ENCODE measurements around the gene GSTM1. TPM values are rescaled to one million over a fixed set of nuclear protein-coding genes. Genes with fewer than 3 reads are reported as not detected.
"Not testable (repeated sequence)": the region's sequence is repeated elsewhere in the genome, so short reads cannot be mapped to it uniquely, and the experiment has no call there.

GSTM1 gene
- total RNA-seq, 1 experiment from 2014 or later: 26.8 TPM

DNA sequence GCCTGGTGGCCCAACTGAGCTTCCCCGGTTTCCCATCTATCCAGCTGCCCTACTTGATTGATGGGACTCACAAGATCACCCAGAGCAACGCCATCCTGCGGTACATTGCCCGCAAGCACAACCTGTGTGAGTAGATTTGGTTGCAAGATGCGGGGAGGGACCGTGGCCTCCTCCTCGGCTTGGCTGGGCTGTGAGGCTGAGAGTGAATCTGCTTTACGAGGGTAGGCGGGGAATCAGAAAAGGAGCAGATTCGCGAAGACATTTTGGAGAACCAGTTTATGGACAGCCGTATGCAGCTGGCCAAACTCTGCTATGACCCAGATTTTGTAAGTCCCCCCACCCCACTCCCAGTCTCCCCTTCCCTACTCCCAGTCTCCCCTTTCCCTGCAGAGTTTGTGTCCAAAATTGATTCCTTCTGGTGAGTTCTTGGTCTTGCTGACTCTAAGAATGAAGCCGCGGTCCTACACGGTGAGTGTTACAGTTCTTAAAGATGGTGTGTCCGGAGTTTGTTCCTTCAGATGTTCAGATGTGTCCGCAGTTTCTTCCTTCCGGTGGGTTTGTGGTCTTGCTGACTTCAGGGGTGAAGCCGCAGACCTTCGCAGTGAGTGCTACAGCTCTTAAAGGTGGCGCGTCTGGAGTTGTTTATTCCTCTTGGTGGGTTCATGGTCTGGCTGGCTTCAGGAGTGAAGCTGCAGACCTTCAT, 18.2 kb upstream of the GSTM1 start:
- no peak overlapping the region for H3K4me3 ChIP-seq
- DNase-seq (ENCODE audit: low read depth in 1 of 2, low spot score in 2 of 2): peak in 1 of 2 experiments; percentile 32
- no peaks in the 10 kb centered on the region for H3K27me3 ChIP-seq (replicated peaks)
- no peaks in the 10 kb centered on the region for H3K36me3 ChIP-seq
- H3K4me1 ChIP-seq (replicated peaks): peaks cover 9% of the 10 kb centered on the region
- no peak overlapping the region for H3K27ac ChIP-seq
- H3K9me3 ChIP-seq (replicated peaks): no peaks in the 10 kb centered on the region

DNA sequence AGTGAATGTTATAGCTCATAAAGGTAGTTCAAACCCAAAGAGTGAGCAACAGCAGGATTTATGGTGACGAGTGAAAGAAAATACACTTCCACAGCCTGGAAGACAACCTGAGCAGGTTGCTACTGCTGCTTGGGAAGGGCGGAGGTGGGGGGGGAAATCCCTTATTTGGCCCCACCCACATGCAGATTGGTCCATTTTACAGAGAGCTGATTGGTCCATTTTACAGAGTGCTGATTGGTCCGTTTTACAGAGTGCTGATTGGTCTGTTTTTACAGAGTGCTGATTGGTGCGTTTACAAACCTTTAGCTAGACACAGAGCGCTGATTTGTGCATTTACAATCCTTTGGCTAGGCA, 17.7 kb upstream of the GSTM1 start:
- H3K36me3 ChIP-seq; H3K27ac ChIP-seq; DNase-seq (ENCODE audit: low read depth in 1 of 2, low spot score in 2 of 2): not testable (repeated sequence)

DNA sequence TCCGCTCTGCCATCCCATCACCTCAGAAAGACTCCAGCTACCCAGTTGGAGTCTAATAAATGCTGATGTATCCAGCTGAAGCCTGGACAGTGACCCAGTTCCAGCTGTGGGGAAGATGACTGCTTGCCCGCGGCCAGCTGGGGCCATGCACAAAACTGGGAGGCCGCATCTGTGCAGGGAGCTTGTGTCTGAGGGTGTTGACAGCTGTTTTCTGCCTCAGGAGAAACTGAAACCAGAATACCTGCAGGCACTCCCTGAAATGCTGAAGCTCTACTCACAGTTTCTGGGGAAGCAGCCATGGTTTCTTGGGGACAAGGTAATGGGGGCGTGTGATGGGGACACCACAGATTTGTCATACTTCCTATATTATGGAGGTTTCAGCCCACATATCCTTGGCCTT, 16.6 kb upstream of the GSTM1 start:
- no peaks in the 10 kb centered on the region for H3K9me3 ChIP-seq (replicated peaks)

More for the DNA sequence above, 17.7 kb upstream of the GSTM1 start:
- not testable (repeated sequence) for H3K27me3 ChIP-seq (replicated peaks); H3K4me3 ChIP-seq; H3K4me1 ChIP-seq (replicated peaks); H3K9me3 ChIP-seq (replicated peaks)

DNA sequence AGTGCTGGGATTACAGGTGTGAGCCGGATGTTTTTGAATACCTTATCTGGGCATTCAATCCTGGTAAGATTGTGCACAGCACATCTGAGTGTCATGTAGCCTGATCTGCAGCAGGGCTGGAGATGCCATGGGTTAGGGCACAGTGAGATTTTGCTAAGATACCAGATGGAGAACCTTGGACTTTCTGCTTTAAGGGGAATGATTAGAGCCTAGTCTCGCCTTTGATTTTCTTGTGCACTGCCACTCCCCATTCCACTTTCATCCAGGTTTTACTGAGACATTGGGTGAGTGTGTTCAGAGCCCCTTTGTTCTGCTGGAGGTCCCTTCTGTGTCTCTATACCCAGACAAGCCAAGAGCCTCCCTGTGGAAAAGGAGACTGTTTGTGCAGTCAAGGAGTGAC, 13.8 kb upstream of the GSTM1 start:
- not testable (repeated sequence) for H3K9me3 ChIP-seq (replicated peaks); H3K4me3 ChIP-seq; DNase-seq (ENCODE audit: low read depth in 1 of 2, low spot score in 2 of 2); H3K4me1 ChIP-seq (replicated peaks); H3K27me3 ChIP-seq (replicated peaks); H3K36me3 ChIP-seq; H3K27ac ChIP-seq

More for the DNA sequence above, 16.6 kb upstream of the GSTM1 start:
- no peak overlapping the region for H3K4me3 ChIP-seq
- H3K4me1 ChIP-seq (replicated peaks): peaks cover 9% of the 10 kb centered on the region
- no peaks in the 10 kb centered on the region for H3K36me3 ChIP-seq
- DNase-seq (ENCODE audit: low read depth in 1 of 2, low spot score in 2 of 2): no peak
- no peak overlapping the region for H3K27ac ChIP-seq
- no peaks in the 10 kb centered on the region for H3K27me3 ChIP-seq (replicated peaks)

DNA sequence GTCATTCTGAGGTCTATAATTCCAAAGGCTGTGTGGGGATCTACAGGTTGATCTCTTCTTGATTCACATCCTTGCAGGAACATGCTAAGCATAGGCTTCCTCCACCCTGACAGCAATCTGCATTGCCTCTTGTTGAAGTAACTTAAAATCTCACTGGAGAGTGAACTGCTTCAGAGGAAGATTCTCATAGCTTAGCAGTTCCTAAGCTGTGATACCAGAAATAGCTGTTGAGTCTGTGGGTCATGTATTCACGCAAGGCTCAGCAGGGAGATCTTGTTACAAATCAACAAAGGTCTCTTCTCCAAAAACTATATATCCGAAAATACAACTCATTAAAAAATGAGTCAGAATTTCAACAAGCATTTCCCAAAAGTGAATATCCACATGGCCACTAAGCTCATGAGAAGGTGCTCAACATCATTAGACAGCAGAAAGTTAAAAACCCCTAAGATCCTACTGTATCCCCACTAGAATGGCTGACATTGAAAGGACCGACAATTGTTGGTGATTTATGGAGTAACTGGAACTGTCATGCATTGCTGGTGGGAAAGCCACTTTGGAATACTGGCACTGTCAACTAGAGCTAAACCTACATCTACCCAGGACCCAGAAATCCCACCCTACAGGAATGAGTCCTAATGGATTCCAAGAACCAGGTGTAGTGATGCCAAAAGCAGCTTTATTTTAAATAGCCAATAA, 10.8 kb upstream of the GSTM1 start:
- not testable (repeated sequence) for H3K27ac ChIP-seq; H3K4me1 ChIP-seq (replicated peaks); H3K9me3 ChIP-seq (replicated peaks); H3K36me3 ChIP-seq; H3K4me3 ChIP-seq; DNase-seq (ENCODE audit: low read depth in 1 of 2, low spot score in 2 of 2); H3K27me3 ChIP-seq (replicated peaks)

DNA sequence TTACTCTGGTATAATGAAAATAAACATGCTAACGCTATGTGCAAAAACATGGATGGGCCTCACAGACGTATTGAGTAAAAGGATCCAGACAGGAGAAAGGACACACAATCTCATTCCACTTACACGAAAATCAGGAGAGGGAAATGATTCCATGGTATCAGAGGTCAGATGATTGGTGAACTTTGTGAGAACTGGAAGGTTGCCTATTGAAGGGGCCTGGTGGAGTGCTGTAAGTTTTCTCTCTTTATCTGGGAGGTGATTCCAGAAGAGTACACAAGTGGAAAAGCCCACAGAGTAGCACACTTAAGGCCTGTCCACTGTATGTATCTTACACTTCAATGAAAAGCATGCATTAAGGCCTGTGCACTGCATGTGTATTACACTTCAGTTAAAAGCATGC, 10.2 kb upstream of the GSTM1 start:
- no peak for DNase-seq (ENCODE audit: low read depth in 1 of 2, low spot score in 2 of 2)
- Histone ChIP-seq H3K9me3 (replicated peaks) (no peaks in the 10 kb centered on the region), H3K4me1 (replicated peaks) (no peaks in the 10 kb centered on the region), H3K36me3 (no peaks in the 10 kb centered on the region), H3K27ac (no peak overlapping the region), H3K4me3 (no peak overlapping the region), H3K27me3 (replicated peaks) (no peaks in the 10 kb centered on the region)

DNA sequence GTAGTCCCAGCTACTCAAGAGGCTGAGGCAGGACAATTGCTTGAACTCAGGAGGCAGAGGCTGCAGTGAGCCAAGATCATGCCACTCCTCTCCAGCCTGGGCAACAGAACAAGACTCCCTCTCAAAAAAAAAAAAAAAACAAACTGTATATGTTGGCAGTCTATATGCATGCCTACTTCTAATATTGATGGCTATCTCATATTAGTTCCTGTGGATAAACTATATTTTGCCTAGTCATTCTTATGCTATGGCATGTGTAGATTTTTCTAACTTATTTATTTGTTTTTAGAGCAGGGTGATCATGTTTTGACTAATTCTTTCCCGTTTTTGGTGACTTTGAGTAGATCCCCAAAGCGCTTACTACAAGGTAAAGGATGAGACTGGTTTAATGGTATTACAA, 9.0 kb upstream of the GSTM1 start:
- not testable (repeated sequence) for H3K4me3 ChIP-seq; DNase-seq (ENCODE audit: low read depth in 1 of 2, low spot score in 2 of 2); H3K4me1 ChIP-seq (replicated peaks); H3K27me3 ChIP-seq (replicated peaks); H3K9me3 ChIP-seq (replicated peaks); H3K36me3 ChIP-seq; H3K27ac ChIP-seq

DNA sequence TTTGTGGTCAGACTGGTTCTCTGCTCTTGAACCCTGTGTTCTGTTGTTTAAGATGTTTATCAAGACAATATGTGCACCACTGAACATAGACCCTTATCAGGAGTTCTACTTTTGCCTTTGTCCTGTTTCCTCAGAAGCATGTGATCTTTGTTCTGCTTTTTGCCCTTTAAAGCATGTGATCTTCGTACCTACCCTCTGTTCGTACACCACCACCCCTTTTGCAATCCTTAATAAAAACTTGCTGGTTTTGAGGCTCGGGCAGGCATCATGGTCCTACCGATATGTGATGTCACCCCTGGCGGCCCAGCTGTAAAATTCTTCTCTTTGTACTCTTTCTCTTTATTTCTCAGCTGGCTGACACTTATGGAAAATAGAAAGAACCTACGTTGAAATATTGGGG, 2.8 kb upstream of the GSTM1 start:
- not testable (repeated sequence) for H3K9me3 ChIP-seq (replicated peaks); H3K36me3 ChIP-seq; H3K27me3 ChIP-seq (replicated peaks); H3K4me3 ChIP-seq; DNase-seq (ENCODE audit: low read depth in 1 of 2, low spot score in 2 of 2); H3K27ac ChIP-seq; H3K4me1 ChIP-seq (replicated peaks)

DNA sequence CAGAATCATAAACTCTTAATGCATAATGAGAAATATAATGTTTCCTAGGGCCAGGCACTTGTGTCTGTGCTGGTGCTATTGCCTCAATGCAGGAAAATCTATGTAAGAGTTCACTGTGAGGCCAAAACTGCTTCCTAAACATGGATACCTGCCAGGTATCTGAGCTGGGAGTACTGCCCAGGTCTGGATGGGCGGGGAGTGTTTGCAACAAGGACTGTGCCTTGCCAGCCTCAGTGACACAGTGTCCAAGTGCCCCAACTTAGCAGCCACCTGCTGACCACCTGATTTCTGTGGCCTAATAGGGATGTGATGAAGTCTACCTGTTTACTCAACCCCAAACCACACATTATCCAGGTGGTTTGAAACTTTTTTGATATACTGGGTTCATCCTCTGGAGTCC, 2.2 kb upstream of the GSTM1 start:
- not testable (repeated sequence) for H3K27me3 ChIP-seq (replicated peaks); H3K4me1 ChIP-seq (replicated peaks); H3K36me3 ChIP-seq; H3K4me3 ChIP-seq; H3K9me3 ChIP-seq (replicated peaks); DNase-seq (ENCODE audit: low read depth in 1 of 2, low spot score in 2 of 2); H3K27ac ChIP-seq

DNA sequence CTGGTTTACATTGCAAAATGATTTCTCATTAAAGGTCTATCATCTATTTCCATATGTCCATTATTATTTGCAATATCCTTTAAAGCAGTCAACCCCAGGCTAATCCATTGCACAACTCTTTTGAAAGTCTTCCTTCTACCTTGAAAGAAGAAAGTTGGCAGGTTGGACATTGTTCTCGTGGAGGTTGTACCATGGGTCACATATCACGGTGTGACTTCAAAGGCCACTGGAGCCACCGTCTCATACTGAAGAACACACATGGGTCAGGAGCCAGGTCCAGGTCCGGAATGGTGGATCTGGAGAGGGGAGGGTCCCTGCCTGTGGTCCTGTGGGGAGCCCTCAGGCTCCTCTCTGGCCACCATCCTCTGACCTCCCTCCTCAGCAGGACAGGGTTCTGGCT, 1.7 kb upstream of the GSTM1 start:
- H3K27me3 ChIP-seq (replicated peaks); H3K36me3 ChIP-seq; H3K27ac ChIP-seq; H3K4me3 ChIP-seq; H3K9me3 ChIP-seq (replicated peaks); H3K4me1 ChIP-seq (replicated peaks); DNase-seq (ENCODE audit: low read depth in 1 of 2, low spot score in 2 of 2): not testable (repeated sequence)

DNA sequence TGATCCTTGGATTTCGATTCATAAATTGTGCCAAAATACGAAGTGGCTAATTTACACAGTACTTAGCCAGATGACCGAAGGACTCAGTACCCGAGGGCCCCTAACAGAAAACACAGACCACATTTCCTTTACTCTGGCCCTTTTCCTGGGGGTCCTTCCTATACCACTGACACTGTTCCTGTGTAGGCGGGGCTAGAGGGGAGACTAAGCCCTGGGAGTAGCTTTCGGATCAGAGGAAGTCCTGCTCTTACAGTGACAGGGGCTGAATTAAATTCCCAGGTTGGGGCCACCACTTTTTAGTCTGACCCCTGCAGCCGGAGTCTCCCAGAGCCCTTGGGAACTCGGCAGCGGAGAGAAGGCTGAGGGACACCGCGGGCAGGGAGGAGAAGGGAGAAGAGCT, 508 bp upstream of the GSTM1 start:
- DNase-seq (ENCODE audit: low read depth in 1 of 2, low spot score in 2 of 2): not testable (repeated sequence)
- H3K4me3 ChIP-seq: peak overlapping the region; percentile 53

DNA sequence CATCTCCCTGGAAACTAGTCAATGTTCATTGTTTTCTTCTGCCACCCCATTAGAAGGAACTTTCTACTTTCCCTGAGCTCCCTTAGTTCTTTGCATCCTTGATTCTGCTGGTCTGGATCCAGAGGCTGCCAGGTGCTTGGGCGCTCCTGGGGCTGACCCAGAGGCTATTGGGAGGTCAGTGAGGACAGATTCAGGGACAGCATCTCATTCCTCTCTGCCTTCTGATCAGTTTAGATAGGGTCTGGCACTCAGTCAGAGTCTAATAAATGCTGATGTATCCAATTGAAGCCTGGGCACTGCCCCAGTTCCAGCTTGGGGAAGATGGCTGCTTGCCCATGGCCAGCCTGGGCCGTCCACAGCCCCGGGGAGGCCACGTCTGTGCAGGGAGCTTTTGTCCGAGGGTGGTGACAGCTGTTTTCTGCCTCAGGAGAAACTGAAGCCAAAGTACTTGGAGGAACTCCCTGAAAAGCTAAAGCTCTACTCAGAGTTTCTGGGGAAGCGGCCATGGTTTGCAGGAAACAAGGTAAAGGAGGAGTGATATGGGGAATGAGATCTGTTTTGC, 2.3 kb downstream of the GSTM1 start:
- H3K27ac ChIP-seq: no peak overlapping the region
- H3K9me3 ChIP-seq (replicated peaks): no peaks in the 10 kb centered on the region
- no peak overlapping the region for H3K4me3 ChIP-seq
- peaks cover 9% of the 10 kb centered on the region for H3K4me1 ChIP-seq (replicated peaks)
- no peaks in the 10 kb centered on the region for H3K36me3 ChIP-seq
- DNase-seq (ENCODE audit: low read depth in 1 of 2, low spot score in 2 of 2): no peak
- H3K27me3 ChIP-seq (replicated peaks): no peaks in the 10 kb centered on the region

More for the DNA sequence above, 508 bp upstream of the GSTM1 start:
- H3K36me3 ChIP-seq; H3K4me1 ChIP-seq (replicated peaks); H3K9me3 ChIP-seq (replicated peaks); H3K27me3 ChIP-seq (replicated peaks): not testable (repeated sequence)
- peak overlapping the region; percentile 67 for H3K27ac ChIP-seq

DNA sequence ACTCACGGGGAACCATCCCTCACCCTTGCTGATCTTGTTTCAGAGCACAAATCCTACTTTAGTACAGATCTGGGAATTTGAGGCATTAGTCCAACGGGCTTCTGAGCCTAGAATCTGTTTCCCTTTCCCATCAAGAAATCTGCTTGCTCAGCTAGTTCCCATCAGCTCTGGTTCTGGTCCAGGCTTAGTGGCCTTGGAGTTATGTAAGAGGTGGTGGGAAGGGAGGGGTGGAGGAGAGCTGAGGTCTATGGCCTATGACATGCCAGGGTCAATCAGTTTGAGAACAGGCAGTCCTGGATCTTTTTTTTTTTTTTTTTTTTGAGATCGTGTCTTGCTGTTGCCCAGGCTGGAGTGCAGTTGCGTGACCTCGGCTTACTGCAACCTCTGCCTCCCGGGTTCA, 4.1 kb downstream of the GSTM1 start:
- Histone ChIP-seq H3K9me3 (replicated peaks) (no peaks in the 10 kb centered on the region), H3K36me3 (no peaks in the 10 kb centered on the region), H3K4me3 (no peak overlapping the region), H3K27ac (no peak overlapping the region), H3K27me3 (replicated peaks) (no peaks in the 10 kb centered on the region), H3K4me1 (replicated peaks) (peaks cover 9% of the 10 kb centered on the region)
- DNase-seq (ENCODE audit: low read depth in 1 of 2, low spot score in 2 of 2): no peak

DNA sequence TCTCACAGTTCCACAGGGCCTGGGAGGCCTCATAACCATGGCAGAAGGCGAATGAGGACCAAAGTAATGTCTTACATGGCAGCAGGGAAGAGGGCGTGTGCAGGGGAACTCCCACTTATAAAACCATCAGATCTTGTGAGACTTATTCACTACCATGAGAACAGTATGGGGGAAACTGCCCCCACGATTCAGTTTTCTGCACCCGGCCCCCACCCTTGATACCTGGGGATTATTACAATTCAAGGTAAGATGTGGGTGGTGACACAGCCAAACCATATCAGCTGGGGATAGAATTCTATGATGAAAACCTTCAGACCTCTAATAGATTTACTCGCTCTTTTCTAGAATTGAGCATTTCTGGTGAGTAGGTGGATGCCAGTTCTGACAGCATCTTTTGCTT, 6.8 kb downstream of the GSTM1 start:
- DNase-seq (ENCODE audit: low read depth in 1 of 2, low spot score in 2 of 2): not testable (repeated sequence)

More for the DNA sequence above, 6.8 kb downstream of the GSTM1 start:
- H3K27me3 ChIP-seq (replicated peaks); H3K36me3 ChIP-seq; H3K4me1 ChIP-seq (replicated peaks); H3K27ac ChIP-seq; H3K4me3 ChIP-seq; H3K9me3 ChIP-seq (replicated peaks): not testable (repeated sequence)
